Large intestine (tissue), 3 donors: Measurements from ENCODE around the gene TCAF1. TPM values are rescaled to one million over a fixed set of nuclear protein-coding genes. Genes with fewer than 3 reads are reported as not detected.

ENCODE experiments used
- DNase-seq, 2 donors: peaks; one replicate each; pipeline versions ENCODE4 v3.0.0 to v3.0.0-alpha.2; 2013
- H3K27ac ChIP-seq: one replicate; pipeline ENCODE4 v1.5.1; 2013; ENCODE audit warnings: low read length
- H3K27me3 ChIP-seq: 2 replicates; pipeline ENCODE4 v1.6.1; 2013; ENCODE audit warnings: low read length; ENCODE audit not compliant: control insufficient read depth, insufficient read depth
- H3K36me3 ChIP-seq: 2 replicates; pipeline ENCODE4 v1.6.1; 2013; ENCODE audit warnings: low read length; ENCODE audit not compliant: control insufficient read depth, insufficient read depth
- H3K4me1 ChIP-seq: one replicate; pipeline ENCODE4 v1.6.1; 2013; ENCODE audit warnings: low read length; ENCODE audit not compliant: control insufficient read depth, insufficient read depth
- H3K4me3 ChIP-seq: one replicate; pipeline ENCODE4 v1.5.1; 2013; ENCODE audit warnings: low read length
- H3K9me3 ChIP-seq: one replicate; pipeline ENCODE4 v1.6.1; 2013; ENCODE audit warnings: mild to moderate bottlenecking, low read depth, low read length, moderate library complexity; ENCODE audit not compliant: control insufficient read depth
- WGBS: methylation state at CpG from one replicate; pipeline ENCODE4 v1.1.5; 2013; ENCODE audit warnings: low lambda C conversion rate; ENCODE audit not compliant: insufficient coverage; 5-methylcytosine and 5-hydroxymethylcytosine counted together
- polyA plus RNA-seq: library from polyadenylated mRNA; unstranded; fragments of 120-200 nt; gene quantifications from one replicate; pipeline ENCODE4 v1.2.1, GENCODE V29; 2013

Gene TCAF1
- polyA plus RNA-seq, 1 donor, result 54.1 TPM

- peaks cover 36% of the 10 kb centered on the region for H3K4me1 ChIP-seq
- 88% methylated on average over 1 of the region's 1 CpG for WGBS
Measured at GRCh38 chr7:143905509-143905908, 3.5 kb upstream of the TCAF1 start.

GRCh38 chr7:143902332-143902899 lies 440 bp upstream of the TCAF1 start:
- 10% methylated on average over 2 of the region's 14 CpGs for WGBS

More at GRCh38 chr7:143905509-143905908, 3.5 kb upstream of the TCAF1 start:
- Histone ChIP-seq H3K4me3 (no peak overlapping the region), H3K36me3 (no peaks in the 10 kb centered on the region), H3K27me3 (no peaks in the 10 kb centered on the region), H3K9me3 (no peaks in the 10 kb centered on the region), H3K27ac (peak overlapping the region; percentile 77)
- DNase-seq, result no peak

GRCh38 chr7:143901332-143901667 lies 676 bp downstream of the TCAF1 start:
- Histone ChIP-seq H3K4me3 (peak overlapping the region; percentile 79), H3K27ac (peak overlapping the region; percentile 97), H3K9me3 (peaks cover 3% of the 10 kb centered on the region), H3K36me3 (no peaks in the 10 kb centered on the region), H3K4me1 (peaks cover 40% of the 10 kb centered on the region), H3K27me3 (no peaks in the 10 kb centered on the region)
- peak in 1 of 2 donors; percentile 31 for DNase-seq
- no CpG with 5 or more reads among the region's 14 CpGs for WGBS

More at GRCh38 chr7:143902332-143902899, 440 bp upstream of the TCAF1 start:
- no peaks in the 10 kb centered on the region for H3K27me3 ChIP-seq
- peak overlapping the region; percentile 97 for H3K27ac ChIP-seq
- H3K36me3 ChIP-seq, result no peaks in the 10 kb centered on the region
- DNase-seq, result no peak
- H3K4me1 ChIP-seq, result peaks cover 41% of the 10 kb centered on the region
- peak overlapping the region; percentile 79 for H3K4me3 ChIP-seq
- H3K9me3 ChIP-seq, result peaks cover 3% of the 10 kb centered on the region

GRCh38 chr7:143900230-143900766 lies 1.7 kb downstream of the TCAF1 start:
- no peaks in the 10 kb centered on the region for H3K36me3 ChIP-seq
- no peaks in the 10 kb centered on the region for H3K27me3 ChIP-seq
- H3K4me1 ChIP-seq, result peaks cover 30% of the 10 kb centered on the region
- peak; percentile 65 to 83 for DNase-seq
- H3K4me3 ChIP-seq, result peak overlapping the region; percentile 79
- WGBS, result no CpG with 5 or more reads among the region's 5 CpGs
- H3K27ac ChIP-seq, result peak overlapping the region; percentile 97
- peaks cover 3% of the 10 kb centered on the region for H3K9me3 ChIP-seq

- peaks cover 17% of the 10 kb centered on the region for H3K4me1 ChIP-seq
- H3K4me3 ChIP-seq, result no peak overlapping the region
- WGBS, result no CpG with 5 or more reads among the region's 1 CpG
- DNase-seq, result no peak
- H3K36me3 ChIP-seq, result no peaks in the 10 kb centered on the region
- peak overlapping the region; percentile 16 for H3K27ac ChIP-seq
- peaks cover 3% of the 10 kb centered on the region for H3K9me3 ChIP-seq
- H3K27me3 ChIP-seq, result no peaks in the 10 kb centered on the region
Measured at GRCh38 chr7:143898810-143899209, 3.2 kb downstream of the TCAF1 start.

GRCh38 chr7:143896667-143897066 lies 5.3 kb downstream of the TCAF1 start:
- no peak for DNase-seq
- H3K4me1 ChIP-seq, result peaks cover 10% of the 10 kb centered on the region
- no peak overlapping the region for H3K4me3 ChIP-seq
- peaks cover 3% of the 10 kb centered on the region for H3K9me3 ChIP-seq
- H3K36me3 ChIP-seq, result no peaks in the 10 kb centered on the region
- no peak overlapping the region for H3K27ac ChIP-seq
- no peaks in the 10 kb centered on the region for H3K27me3 ChIP-seq

- Histone ChIP-seq H3K9me3 (no peaks in the 10 kb centered on the region), H3K36me3 (no peaks in the 10 kb centered on the region), H3K4me3 (no peak overlapping the region), H3K27ac (no peak overlapping the region), H3K27me3 (no peaks in the 10 kb centered on the region), H3K4me1 (no peaks in the 10 kb centered on the region)
- 100% methylated on average over 1 of the region's 5 CpGs for WGBS
- DNase-seq, result no peak
Measured at GRCh38 chr7:143892527-143893300, 9.3 kb downstream of the TCAF1 start.

- Histone ChIP-seq H3K27me3 (no peaks in the 10 kb centered on the region), H3K4me1 (no peaks in the 10 kb centered on the region), H3K4me3 (no peak overlapping the region), H3K27ac (no peak overlapping the region), H3K9me3 (no peaks in the 10 kb centered on the region), H3K36me3 (no peaks in the 10 kb centered on the region)
- WGBS, result no CpG with 5 or more reads among the region's 2 CpGs
- DNase-seq, result no peak
Measured at GRCh38 chr7:143891457-143891856, 10.5 kb downstream of the TCAF1 start.

GRCh38 chr7:143890558-143890957 lies 11.4 kb downstream of the TCAF1 start:
- no CpG with 5 or more reads among the region's 2 CpGs for WGBS
- peak overlapping the region; percentile 55 for H3K27ac ChIP-seq
- H3K36me3 ChIP-seq, result no peaks in the 10 kb centered on the region
- H3K9me3 ChIP-seq, result no peaks in the 10 kb centered on the region
- H3K4me1 ChIP-seq, result no peaks in the 10 kb centered on the region
- no peaks in the 10 kb centered on the region for H3K27me3 ChIP-seq
- no peak overlapping the region for H3K4me3 ChIP-seq
- DNase-seq, result peak in 1 of 2 donors; percentile 49

GRCh38 chr7:143889068-143889467 lies 12.9 kb downstream of the TCAF1 start:
- H3K4me1 ChIP-seq, result peaks cover 3% of the 10 kb centered on the region
- no peak overlapping the region for H3K27ac ChIP-seq
- H3K36me3 ChIP-seq, result no peaks in the 10 kb centered on the region
- 87% methylated on average over 2 of the region's 2 CpGs for WGBS
- no peaks in the 10 kb centered on the region for H3K27me3 ChIP-seq
- DNase-seq, result no peak
- H3K9me3 ChIP-seq, result no peaks in the 10 kb centered on the region
- H3K4me3 ChIP-seq, result no peak overlapping the region
